GM19467 (cell line): Measurements from ENCODE around the gene CRABP2.
A peak's percentile ranks its signal among the peaks of the same experiment; 100 is the strongest.

ENCODE experiments used
- ATAC-seq: cut with Tn5 transposase; IDR thresholded peaks from one replicate; pipeline ENCODE4 v1.9.1; 2021; ENCODE audit warnings: mild to moderate bottlenecking, moderate library complexity; ENCODE audit not compliant: unreplicated experiment

CRABP2 gene

DNA sequence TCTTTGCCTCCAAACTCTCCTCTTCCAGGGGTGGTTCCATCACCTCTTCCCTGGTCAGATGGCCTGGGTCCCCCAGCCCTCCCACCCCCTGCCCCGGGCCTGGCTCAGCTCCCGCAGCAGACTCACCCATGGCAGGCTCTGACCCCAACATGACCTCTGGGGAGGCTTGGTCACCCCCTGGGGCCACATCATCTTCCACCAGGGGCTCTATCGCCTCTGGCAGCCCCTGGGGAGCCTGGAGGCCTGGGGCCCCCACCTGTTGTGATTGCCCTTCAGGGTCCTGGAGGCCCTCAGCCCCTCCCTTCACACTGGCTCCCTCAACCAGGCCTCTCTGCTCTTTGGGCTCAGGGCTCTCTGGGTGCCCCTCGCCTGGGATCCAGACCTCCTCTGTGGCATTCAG, 34.6 kb downstream of the CRABP2 start:
- no peak for ATAC-seq

DNA sequence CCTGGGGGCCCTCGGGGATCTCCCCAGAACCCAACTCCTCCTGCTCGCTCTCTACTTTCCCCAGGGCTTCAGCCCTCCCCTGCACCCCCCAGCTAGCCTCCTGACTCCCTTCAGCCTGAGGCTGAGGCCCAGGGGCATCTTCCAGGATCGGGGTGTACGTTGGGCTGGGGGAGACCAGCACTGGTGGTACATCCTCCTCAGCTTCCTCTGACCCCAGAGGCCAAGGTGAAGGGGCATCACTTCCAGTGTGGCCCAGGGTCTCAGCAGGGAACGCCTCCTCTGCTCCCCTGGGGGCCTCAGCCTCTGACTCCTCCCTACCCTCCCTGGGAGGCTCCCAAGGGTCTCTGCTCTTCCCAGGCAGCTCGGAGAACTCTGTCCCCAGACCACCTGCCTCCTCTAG, 35.0 kb downstream of the CRABP2 start:
- ATAC-seq: no peak

DNA sequence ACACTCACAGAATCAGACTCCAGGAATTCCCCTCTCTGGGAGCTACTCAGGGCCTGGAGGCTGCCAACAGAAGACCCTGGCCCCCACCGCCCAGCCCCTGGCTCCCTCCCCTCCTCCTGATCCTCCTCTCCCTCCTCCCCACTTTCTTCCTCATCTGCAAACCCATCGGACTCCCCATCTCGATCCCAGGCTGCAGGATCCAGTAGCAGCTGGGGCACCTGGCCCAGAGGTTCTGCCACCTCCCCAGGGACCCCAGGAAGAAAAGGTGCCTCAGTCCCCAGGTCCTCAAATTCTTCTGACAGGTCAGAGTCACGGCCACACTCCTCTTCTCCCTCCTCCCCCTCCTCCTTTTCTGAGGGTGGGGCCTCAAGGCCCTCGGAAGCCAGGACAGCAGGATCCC, 35.6 kb downstream of the CRABP2 start:
- ATAC-seq: no peak

DNA sequence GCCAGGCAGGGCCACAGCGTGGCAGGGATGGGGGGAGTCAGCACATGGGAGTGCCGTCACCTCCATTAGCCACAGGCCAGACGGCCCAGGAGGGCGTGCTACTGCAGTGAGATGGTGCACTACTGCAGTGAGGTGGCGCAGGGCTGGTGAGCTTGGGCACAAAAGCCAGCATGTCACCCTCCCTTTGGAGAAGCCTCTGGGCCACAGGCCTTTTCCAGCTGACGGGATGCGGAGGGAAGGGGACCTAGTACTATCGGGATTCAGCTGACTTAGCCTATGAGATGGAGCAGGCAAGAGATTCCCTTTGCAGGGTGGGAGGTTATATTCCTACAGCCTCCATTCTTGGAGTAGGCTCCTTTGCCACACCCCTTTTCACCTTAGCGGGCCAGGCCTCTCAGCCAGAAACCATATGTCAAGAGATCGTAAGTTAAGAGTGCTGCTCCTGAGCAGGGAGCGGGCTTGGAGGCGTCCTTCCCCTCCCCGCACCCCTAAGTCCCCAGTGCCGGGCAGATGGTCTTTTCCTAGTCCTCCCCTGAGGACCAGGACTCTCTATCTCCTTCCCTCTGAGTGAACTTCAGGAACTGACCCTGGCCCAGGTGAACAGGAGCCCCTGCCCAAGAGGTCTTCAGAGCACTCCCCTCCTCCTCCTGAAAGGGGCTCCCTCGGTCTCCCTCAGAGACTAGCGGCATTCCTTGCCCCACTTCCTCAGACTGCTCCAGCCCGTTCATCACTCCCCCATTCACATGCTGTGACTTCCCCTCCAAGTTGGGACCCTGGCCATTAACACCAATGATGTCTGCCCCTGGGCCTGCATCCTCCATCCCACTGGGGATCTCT, 36.4 kb downstream of the CRABP2 start:
- no peak for ATAC-seq

DNA sequence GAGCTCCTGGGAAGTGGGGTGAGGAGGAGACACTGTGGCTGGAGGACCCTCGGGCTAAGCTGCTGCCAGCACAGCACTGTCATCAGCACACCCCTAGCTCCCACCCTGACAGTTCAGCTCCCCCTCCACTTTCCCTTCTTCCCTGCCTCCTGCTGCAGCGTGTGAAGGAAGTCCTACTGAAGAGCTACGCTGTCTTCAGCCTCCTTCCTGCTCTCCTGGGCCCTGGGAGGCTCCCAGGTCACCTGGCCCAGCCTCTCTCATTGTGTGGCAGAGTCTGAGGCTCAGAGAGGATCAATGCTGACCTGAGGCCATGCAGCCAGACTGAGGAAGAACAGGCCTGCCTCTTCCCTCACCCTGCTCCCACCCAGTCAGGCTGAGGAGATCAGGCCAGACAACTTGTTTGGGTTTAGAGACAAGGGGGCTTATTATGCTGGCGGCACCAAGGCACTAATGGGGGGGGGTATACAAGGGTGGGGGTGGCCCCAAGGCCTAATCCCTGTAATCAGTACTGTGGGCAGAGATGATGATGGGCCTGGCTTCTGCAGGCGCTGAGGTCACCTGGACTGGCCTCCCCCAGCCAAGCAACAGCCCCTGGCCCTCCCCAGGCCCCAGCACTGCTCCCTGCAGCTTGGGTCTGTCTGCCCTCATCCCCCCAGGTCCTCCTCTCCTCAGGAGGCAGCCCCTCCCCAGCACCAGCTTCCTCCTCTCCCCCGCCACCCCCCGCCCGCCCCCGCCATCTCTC, 37.2 kb downstream of the CRABP2 start:
- ATAC-seq: no peak

DNA sequence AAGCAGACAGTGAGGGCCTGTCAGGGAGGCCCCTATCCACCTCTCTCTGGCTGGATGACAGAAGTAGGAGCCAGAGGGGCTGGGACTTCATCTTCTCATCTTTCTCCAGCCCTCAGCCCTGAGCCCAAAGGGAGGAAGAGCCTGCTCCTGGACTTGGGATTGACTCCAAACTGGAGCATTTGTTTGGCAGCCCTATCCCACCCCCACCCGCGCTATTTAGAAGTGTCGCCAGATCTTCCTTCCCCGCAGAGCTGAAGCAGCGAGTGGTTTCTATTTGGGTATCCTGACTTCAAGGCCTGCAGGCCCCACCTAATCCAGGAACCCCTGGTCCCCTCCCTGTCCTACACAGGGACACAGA, 37.8 kb downstream of the CRABP2 start:
- no peak for ATAC-seq

DNA sequence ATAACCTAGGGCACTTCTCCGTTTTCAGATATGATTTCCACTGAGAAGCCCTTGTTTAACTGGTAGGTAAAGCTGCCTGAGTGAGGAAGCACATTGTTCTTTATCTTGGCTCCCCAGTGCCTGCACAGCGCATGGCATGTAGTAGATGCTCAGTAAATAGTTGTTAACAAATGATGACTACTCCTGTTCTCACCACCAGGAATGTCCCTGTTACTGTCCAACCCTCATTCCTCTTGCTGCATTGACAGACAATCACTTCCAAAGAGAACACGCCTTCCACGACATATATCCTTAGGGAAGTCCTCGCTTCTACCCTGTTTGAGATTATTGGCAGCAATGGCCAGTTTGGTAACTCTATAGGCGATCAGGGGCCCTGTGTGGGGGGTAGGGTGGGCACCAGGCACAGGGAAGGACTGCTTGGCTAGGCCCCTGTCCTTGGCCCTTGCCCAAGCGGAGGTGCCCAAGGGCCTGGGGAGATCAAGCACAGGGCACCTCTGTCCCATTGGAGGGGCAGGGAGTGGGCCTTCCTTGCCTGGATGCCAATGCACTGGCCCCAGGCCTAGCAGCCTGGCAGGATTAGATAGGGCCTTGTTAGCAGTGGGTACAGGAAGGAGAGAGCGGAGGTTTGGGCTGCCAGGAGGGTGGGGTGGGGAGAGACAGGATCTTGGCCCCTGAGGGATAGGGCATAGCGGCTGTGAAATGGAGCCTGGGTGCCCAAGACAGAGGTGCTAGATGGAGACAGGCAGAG, 38.3 kb downstream of the CRABP2 start:
- no peak for ATAC-seq

DNA sequence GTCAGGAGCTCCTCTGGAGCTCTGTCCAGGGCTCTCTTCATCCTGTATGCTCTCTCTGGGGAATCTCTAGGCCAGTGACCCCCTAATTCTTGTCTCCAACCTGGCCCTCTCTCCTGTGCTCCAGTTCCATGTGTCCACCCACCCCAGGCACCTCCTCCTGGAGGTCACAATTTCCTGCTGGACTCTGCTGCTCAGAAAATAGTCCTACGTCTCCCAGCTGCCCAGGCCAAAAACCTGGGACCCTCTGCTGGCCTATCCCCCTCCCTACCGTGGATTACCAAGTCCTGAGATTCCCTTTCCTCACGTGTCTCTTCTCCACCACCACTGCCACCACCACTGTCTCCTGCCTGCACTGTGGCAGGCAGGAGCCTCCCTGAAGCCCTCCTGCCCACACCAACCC, 39.8 kb downstream of the CRABP2 start:
- no peak for ATAC-seq

DNA sequence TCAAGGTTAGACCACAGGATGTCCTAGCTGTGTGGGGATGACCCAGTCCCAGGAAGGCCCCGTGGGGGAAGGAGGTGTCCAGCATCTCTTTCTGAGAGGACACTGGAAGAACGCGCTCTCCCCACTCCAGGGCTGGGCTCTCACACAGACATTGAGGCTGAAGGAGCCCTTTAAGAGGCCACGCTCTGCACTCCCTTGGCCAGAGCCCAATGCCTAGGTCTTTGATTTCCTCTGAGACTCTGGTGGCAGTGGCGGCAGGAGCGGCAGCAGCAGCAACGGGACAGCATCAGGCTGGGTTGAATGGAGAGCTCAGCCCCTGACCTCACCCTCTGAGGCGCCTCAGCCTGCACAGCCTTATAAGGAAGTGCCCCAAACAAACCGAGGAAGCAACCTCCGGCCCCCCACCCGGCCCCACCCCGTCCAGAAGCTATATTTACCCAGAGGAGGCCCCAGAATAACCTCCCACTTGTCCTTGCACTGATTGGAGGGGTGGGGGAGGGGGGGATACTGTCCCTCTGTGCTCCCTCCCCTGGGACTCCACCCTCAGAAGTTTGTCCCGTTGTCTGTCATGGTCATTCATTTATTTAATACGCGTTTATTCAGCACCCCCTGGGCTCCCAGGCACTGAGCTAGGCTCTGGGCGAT, 40.5 kb downstream of the CRABP2 start:
- no peak for ATAC-seq

DNA sequence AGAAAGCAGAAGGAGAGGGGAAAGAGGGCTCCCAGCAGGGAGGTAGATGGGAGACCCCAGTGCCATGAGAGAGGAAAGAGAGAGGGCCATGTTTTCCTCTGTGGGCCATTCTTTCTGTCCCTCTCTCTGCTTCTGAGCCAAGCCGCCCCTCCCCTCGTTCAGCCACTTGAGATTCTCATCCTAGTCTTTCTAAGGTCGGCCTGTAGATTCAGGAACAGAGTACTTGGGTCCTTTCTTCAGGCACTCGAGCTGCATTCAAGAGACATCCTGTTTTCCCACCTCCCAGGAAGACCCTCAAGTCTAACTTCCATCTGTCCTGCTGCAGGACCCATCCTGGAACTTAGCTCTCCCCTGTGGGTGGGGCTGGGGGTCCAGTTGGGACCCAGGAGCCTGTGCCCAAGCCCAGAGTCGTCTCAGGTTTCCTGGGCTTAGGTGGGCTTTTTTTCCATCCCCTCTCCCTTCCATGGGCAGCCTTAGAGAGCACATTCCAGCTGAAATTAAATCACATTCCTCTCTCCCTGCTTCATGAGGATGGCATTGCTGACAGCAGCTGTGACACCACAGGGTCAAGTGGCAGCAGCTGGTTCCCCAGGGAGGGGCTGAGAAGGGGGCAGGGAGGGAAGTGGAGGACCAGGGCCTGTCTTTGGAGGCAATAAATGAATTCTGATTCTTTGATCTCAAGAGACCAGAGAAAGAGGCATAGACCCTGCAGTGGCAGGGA, 41.2 kb downstream of the CRABP2 start:
- ATAC-seq: no peak

DNA sequence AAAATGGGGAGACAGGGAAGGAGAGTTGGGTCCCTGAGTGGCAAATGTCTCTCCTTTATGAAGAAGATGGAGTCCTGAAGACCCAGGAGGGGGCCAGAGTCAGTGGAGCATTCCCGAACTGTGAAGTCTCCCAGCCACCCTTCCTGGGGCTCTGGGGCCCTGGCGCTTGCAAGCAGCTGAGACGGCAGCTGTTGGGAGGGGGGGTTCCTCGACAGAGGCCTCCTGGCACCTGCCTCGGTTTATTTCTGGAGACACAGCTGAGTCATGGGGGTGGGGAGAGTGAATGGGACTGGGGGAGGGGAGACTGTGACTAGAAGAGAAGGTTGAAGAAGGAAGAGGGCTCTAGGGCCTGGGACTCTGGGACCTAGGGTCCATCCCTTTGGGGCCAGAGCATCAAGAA, 42.2 kb downstream of the CRABP2 start:
- no peak for ATAC-seq

DNA sequence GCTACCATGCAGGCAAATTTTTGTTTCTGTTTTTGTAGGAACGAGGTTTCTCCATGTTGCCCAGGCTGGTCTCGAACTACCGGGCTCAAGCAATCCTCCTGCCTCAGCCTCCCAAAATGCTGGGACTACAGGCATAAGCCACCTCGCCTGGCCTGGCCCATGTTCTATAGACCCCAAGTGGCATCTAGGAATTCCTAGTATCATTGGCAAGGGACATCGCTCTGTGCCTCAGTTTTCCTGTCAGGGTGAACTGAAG, 42.7 kb downstream of the CRABP2 start:
- ATAC-seq: no peak

DNA sequence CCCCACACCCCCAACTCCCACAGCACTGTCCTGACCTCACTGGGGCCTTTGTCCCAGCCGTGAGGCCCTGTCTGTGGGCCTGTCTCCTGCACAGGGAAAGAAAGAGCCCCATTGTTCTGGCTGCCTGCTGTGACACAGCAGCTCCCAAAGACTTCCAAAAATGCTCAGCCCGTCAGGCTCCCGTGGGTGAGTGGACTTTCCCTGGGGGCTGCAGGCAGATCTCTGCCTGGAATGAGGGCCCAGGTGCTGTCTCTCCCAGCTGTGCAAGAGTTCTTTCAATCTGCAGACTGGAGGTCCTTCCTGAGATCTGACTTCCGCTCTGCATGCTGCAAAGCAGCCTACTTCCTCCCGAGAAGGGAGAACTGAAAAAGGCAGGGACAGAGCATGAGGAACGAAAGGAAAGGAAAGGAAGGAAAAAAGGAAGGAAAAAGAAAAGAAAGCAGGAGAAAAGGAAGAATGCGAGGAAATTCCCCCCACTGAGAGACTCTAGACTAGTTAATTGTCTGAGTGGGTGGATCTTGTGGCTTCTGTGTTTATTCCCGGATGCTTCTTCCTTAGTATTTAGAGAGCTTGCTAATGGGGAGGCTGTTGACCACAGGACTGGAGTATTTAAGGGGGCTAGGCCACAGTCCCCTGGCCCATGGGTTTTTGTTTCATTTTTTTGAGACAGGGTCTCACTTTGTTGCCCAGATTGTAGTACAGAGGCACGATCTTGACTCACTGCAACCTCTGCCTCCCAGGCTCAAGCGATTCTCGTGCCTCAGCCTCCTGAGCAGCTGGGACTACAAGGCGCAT, 43.2 kb downstream of the CRABP2 start:
- no peak for ATAC-seq

DNA sequence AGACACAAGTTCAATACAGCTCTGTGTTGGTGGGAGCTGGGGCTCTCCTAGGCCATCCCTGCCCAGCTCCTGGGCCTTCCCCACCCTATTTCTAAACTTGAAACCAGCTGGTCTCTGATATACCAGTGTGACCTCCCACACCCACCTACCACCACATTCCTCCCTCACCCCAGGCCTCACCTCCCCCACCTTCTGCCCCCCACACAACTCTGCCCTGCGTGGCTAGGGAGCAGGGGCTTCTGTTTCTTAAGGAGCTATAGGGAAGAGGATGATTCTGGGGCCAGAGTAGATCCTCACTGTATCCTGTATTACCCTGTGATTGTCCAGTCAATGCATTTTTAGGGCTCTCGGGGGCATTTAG, 44.7 kb downstream of the CRABP2 start:
- no peak for ATAC-seq

DNA sequence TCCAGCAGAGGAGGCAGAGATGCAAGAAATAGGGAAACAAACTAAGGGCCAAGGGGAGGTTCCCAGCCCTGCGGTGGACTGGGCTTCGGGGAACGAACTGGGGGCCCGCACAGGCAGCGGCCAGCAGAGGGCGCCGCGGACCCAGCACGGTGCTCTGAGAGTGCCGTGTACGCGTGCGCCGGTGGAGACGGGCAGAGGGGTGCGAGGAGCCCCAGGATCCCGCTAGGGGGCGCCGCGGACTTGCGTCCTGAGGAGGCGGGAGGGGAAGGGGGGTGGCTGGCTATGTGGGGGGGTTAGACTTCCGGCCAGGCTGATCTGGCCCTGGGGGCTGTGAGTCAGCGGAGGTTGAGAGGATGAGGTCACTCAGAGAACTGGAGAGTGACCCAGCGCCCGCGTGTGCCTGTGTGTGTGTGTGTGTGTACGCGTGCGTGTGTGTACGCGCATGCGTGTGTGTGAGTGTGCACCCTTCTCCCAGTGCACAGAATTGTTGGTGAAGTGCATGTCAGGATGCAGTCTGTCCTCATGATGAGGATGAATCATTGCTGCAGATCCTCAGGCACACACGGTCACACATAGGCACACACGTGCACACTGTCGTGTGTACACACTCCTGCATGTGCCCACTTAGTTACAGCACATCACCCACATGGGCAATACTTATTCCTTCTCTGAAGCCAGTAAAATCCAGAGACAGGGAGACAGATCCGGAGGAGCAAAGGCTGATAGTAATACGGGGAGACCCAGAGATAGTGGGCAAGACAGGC, 45.2 kb downstream of the CRABP2 start:
- ATAC-seq: peak; percentile 48

DNA sequence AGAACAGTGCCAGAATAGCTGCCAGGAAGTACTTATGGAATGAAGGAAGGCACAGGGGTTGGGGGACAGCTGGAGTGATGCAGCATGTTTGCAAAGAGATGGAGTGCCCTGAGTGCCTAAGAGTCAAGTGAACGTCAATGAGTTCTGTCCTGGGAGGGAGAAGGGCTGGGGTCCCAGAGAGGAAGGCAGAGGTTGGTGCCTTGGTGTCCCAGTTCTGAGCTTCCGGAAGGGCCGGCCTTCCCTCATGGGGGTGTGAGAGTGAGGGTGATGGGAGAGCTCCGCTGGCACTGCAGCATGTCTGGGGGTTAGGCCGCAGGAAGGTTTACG, 45.8 kb downstream of the CRABP2 start:
- ATAC-seq: no peak

DNA sequence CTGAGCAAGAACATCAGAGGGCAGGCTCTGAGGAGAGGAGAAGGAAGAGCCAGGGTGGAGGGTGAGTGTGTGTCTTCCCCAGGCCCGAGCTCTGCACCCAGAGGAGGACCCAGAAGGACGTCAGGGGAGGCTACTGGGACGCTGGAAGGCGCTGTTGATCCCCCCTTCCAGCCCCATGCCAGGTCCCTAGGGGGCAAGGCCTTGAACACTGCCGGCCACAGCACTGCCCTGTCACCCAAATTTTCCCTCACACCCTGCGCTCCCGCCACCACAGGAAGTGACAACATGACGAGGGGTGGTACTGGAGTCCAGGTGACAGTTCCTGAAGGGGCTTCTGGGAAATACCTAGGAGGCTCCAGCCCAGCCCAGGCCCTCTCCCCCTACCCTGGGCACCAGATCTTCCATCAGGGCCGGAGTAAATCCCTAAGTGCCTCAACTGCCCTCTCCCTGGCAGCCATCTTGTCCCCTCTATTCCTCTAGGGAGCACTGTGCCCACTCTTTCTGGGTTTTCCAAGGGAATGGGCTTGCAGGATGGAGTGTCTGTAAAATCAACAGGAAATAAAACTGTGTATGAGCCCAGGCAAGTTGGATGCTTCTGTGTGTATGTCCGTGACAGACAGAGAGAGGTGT, 46.3 kb downstream of the CRABP2 start:
- no peak for ATAC-seq

DNA sequence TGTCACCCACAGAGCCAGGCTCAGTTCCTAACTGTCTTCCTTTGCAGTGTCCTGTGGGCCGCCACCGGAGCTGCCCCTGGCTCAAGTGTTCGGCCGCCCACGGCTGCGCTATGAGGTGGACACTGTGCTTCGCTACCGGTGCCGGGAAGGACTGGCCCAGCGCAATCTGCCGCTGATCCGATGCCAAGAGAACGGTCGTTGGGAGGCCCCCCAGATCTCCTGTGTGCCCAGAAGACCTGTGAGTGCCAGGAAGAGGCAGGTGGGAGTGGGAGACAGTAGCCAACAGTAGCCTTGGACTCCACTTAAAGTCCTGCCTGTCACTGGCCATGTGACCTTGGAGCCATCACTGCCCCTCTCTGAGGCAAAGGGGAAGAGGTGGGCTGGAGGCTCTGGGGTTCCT, 46.9 kb downstream of the CRABP2 start:
- ATAC-seq: no peak

DNA sequence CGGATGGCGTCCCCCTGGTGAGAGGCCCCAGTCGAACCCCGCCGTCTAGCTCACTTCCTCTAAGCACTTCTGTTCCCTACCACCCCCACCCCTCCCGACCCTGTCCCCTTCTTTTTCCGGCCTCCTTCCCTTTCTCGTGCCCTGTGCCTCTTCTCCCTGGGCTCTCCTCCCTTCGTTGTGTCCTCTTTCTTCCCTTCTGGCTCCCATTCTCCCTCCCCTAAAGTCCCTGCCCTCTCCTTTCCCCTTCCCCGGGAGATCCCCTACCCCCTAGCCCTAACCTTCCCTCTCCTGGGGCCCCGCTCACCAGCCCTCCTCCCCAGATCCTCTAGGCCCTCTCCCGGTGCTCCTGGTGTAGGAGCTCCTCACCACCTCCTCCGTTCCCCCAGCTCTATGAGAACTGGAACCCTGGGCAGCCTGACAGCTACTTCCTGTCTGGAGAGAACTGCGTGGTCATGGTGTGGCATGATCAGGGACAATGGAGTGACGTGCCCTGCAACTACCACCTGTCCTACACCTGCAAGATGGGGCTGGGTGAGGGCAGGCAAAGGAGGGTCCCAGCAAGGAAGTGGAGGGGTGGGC, 47.6 kb downstream of the CRABP2 start:
- ATAC-seq: no peak
